ENCODE results near the gene ANXA8.
"Not testable (repeated sequence)": the region's sequence is repeated elsewhere in the genome, so short reads cannot be mapped to it uniquely, and the experiment has no call there.

Gene ANXA8, protein sequence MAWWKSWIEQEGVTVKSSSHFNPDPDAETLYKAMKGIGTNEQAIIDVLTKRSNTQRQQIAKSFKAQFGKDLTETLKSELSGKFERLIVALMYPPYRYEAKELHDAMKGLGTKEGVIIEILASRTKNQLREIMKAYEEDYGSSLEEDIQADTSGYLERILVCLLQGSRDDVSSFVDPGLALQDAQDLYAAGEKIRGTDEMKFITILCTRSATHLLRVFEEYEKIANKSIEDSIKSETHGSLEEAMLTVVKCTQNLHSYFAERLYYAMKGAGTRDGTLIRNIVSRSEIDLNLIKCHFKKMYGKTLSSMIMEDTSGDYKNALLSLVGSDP

GRCh38 chr10:47483923-47484322 lies at the start of gene ANXA8:
Gene ANXA8 (minus strand): TSS chr10:47484115. CDS start chr10:47483933, 182 bp downstream.
- not testable (repeated sequence) for DNase-seq (ENCODE audit: low read depth); H3K4me3 ChIP-seq (ENCODE audit: low read depth, low read length)

GRCh38 chr10:47523475-47523874 lies 39.6 kb upstream of the ANXA8 start, which contains the start of gene AGAP9:
Gene AGAP9 (minus strand): TSS chr10:47523638. CDS start chr10:47523526, 112 bp downstream.
- not testable (repeated sequence) for DNase-seq (ENCODE audit: low read depth); H3K4me3 ChIP-seq (ENCODE audit: low read depth, low read length)

- H3K4me3 ChIP-seq (ENCODE audit: low read depth, low read length); DNase-seq (ENCODE audit: low read depth): not testable (repeated sequence)
Observed at GRCh38 chr10:47502313-47502712, 18.4 kb upstream of the ANXA8 start.

- DNase-seq (ENCODE audit: low read depth); H3K4me3 ChIP-seq (ENCODE audit: low read depth, low read length): not testable (repeated sequence)
Observed at GRCh38 chr10:47494226-47494625, 10.3 kb upstream of the ANXA8 start.

GRCh38 chr10:47491600-47491999 lies 7.7 kb upstream of the ANXA8 start, which contains the start of gene FAM25G:
Gene FAM25G (minus strand): TSS chr10:47491700. CDS start chr10:47491674, 26 bp downstream.
- not testable (repeated sequence) for H3K4me3 ChIP-seq (ENCODE audit: low read depth, low read length); DNase-seq (ENCODE audit: low read depth)

DNA sequence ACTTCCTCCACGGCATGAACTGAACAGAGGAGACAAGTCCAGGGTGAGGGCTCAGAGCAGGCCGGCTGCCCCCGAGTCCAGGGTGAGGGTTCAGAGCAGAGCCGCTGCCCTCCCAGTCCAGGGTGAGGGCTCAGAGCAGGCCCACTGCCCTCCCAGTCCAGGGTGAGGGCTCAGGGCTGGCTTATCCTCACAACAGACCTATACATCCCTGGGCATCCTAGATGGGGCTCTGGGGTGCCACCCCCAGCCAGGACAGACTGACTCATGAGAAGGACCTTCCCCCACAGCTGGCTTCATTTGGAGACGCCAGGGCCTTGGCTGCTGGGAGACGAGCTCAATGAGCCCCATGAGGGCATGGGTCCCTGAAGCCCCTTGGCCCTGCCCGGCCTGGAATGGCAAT lies 5.7 kb upstream of the ANXA8 start:
- H3K4me3 ChIP-seq (ENCODE audit: low read depth, low read length); DNase-seq (ENCODE audit: low read depth): not testable (repeated sequence)

DNA sequence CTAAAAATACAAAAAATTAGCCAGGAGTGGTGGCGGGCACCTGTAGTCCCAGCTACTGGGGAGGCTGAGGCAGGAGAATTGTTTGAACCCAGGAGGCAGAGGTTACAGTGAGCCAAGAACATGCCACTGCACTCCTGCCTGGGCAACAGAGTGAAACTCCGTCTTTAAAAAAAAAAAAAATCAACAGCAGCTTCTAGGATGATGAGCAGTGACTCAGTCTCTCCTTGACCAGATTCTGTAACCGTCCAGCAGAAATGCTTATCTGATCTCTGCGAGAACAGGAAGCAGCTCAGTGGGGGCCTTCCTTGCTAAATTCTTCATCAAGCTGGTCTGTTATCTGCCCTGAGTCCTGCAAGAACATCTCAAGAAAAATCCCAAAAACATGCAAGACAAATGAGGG lies 2.0 kb upstream of the ANXA8 start:
- not testable (repeated sequence) for DNase-seq (ENCODE audit: low read depth)

DNA sequence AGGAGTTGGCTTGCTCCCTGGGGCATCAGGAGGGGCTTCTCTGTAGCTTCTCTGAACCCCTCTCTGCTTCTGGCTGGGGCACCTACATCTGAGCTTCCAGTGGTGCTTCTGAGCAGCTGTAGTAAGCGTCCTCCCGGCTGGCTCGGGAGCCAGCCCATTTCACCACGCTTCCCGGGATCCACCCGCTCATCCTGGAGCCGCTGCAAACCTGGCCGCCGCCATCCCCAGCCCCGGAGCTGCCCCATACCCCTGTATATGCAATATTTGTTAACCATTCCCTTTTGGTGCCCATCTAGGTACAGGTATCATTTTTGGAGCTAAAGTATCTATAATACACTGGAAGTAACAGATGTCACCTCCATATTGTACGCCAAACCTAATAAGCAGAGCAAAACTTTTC lies 871 bp upstream of the ANXA8 start:
- H3K4me3 ChIP-seq (ENCODE audit: low read depth, low read length); DNase-seq (ENCODE audit: low read depth): not testable (repeated sequence)

More for the DNA sequence above, 2.0 kb upstream of the ANXA8 start:
- H3K4me3 ChIP-seq (ENCODE audit: low read depth, low read length), result not testable (repeated sequence)

- DNase-seq (ENCODE audit: low read depth); H3K4me3 ChIP-seq (ENCODE audit: low read depth, low read length): not testable (repeated sequence)
Observed at GRCh38 chr10:47482367-47482766, 1.5 kb downstream of the ANXA8 start.

DNA sequence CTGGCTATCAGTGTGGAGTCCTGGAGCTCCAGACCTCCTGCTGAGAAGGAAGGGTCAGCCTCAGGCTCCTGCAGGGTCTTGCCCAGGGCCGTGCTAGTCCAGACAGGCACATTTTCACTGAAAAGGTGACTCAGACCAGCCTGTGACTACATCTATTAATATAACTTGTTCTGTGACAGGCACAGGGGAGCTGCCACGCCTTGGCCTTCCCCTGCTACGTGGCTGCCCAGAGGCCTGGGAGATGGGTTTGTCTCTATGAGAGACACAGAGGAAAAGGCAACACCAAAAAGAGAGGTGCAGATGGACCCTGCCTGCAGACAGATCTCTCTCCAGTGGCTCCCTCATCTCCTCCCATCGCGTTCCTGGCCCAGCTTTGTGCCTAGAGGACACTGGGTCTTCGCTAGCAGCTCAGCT lies 2.1 kb downstream of the ANXA8 start:
- not testable (repeated sequence) for DNase-seq (ENCODE audit: low read depth); H3K4me3 ChIP-seq (ENCODE audit: low read depth, low read length)

DNA sequence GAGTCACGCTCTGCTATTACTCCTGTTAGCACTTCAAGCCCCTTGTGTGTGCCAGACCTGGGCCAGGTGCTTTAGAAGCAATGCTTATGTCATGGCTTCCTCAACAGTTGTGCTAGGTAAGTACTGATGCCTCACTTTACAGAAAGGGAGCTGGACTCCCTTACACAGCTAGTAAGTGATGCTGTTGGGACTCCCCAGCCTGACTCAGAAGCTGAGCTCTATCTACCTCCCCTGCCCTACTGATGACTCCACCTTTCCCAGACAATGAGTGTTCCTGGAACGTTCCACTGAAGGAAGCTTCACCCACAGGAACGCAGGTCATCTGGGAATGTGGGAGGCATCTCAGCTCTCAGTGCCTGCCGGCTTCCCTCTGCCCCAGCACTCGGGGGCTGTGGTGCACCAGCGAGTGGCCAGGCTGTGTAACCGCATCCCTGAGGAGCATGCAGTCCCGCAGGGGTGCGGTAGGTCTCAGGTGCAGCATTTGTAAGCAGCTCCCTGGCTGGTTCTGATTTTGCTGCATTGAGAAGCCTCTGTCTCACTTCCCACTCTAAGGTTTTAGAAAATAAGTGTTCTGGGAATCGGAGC lies 2.6 kb downstream of the ANXA8 start:
- not testable (repeated sequence) for H3K4me3 ChIP-seq (ENCODE audit: low read depth, low read length); DNase-seq (ENCODE audit: low read depth)

- H3K4me3 ChIP-seq (ENCODE audit: low read depth, low read length); DNase-seq (ENCODE audit: low read depth): not testable (repeated sequence)
Observed at GRCh38 chr10:47480133-47480532, 3.8 kb downstream of the ANXA8 start.

- DNase-seq (ENCODE audit: low read depth); H3K4me3 ChIP-seq (ENCODE audit: low read depth, low read length): not testable (repeated sequence)
Observed at GRCh38 chr10:47478114-47478513, 5.8 kb downstream of the ANXA8 start.

DNA sequence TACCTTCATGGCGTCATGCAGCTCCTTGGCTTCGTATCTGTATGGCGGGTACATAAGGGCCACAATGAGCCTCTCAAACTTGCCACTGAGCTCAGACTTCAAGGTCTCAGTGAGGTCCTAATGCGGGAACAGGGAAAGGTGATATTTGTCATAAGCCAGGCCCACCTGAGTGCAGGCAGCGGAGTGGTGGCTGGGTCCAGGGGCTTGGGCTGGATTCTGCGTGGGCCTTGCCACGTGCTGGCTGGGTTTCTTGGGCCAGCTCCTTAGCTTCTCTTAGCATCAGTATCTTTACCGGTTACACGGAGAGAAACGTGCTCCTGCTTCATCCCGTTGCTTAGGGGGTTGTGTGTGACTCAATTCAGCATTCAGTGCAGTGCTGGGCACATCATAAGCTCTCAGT lies 6.8 kb downstream of the ANXA8 start:
- not testable (repeated sequence) for DNase-seq (ENCODE audit: low read depth); H3K4me3 ChIP-seq (ENCODE audit: low read depth, low read length)

DNA sequence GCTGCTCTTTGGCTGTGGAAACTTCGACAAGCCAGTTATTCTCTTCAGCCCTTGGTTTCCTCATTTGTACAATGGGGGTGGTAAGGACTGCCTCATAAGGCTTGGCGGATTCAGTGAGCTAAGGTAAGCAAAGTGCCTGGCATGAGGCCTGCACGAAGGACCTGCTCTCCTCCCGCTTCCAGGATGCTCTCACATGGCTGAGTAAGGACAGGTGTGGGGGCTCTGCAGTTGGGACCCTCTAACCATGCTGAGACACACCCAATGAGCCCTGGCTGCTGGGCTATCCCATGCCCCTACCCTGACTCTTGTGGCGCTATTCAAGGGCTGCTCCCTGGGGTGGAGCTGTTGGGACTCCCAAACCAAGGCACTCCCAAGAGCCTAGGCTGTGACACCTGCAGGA lies 8.8 kb downstream of the ANXA8 start:
- H3K4me3 ChIP-seq (ENCODE audit: low read depth, low read length); DNase-seq (ENCODE audit: low read depth): not testable (repeated sequence)

GRCh38 chr10:47473516-47473915 lies 10.4 kb downstream of the ANXA8 start:
- DNase-seq (ENCODE audit: low read depth); H3K4me3 ChIP-seq (ENCODE audit: low read depth, low read length): not testable (repeated sequence)

- not testable (repeated sequence) for H3K4me3 ChIP-seq (ENCODE audit: low read depth, low read length); DNase-seq (ENCODE audit: low read depth)
Observed at GRCh38 chr10:47472647-47473046, 11.3 kb downstream of the ANXA8 start.

DNA sequence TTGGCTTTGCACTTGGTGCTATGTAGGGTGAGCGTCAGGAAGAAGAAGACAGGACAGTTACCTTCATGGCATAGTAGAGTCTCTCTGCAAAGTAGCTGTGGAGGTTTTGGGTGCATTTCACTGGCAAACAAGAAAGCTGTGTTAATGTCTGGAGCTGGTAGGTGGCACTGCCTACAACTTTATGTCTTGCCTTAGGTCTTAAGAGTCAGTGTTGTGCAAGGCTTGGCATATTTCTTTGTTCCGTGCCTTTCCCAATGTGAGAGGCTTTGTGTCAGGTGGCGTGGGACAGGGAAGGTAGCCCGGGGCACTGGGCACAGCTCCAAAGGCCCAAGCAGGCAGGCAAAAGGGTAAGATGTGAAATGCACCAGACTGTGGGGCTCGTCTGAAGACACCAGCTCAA lies 11.8 kb downstream of the ANXA8 start:
- DNase-seq (ENCODE audit: low read depth); H3K4me3 ChIP-seq (ENCODE audit: low read depth, low read length): not testable (repeated sequence)

DNA sequence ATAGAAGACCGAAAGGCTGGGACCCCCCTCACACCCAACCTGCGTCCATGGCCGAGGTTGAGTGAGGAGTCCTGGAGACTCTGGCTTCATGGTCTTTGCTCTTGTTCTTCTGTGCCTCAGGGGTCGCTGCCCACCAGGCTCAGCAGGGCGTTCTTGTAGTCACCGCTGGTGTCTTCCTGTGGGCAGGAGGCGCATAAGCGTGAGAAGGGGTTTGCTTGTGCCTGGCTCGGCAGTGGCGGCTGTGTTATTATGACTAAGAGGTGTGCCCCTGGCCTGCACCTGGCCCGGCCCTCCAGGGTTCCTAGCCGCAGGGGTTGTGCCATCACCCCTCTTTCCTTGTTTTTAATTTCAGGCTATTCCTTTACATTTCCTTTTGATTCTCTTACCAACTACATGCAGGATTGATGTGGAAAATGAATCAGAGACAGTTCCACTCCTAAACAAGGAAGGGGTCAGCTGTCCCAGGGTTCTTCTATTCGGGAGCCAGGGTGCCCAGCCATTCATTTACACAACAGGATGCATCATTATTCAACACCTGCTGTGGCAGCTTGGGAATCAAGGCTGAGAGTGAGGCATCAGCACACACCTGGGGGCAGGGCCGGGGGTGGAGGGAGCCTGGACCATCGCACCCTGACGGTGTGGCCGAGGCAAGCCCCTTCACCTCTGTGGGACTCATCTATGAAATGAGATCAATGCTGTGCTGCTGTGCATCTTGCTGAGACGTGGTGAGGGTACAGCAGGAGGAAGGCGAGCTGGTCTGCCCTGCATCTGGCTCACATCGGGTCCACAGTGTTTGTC lies 15.0 kb downstream of the ANXA8 start:
- DNase-seq (ENCODE audit: low read depth); H3K4me3 ChIP-seq (ENCODE audit: low read depth, low read length): not testable (repeated sequence)

DNA sequence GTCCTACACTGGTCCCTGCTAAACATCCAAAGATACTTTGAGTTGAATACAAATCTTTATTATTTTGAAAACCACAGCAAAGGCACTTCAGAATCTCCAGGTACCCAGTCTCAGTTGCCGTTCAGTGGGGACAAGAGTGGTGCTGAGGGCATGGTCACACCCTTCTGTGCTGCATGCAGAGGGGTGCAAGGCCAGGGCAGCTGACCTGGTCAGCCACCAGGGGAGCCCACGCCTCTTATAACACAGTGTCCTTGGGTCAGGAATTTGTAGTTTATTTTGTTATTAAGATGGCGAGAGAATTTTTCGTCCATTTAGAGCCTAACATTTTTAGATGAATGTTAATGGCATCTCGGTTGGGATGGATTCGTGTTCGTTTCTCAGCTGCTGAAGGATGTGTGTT lies 16.0 kb downstream of the ANXA8 start:
- not testable (repeated sequence) for H3K4me3 ChIP-seq (ENCODE audit: low read depth, low read length)

More for the DNA sequence above, 16.0 kb downstream of the ANXA8 start:
- DNase-seq (ENCODE audit: low read depth), result not testable (repeated sequence)
